Thyroid gland (tissue), 4 donors: ENCODE results near the gene UNC13C. TPM values are rescaled to one million over a fixed set of nuclear protein-coding genes. Genes with fewer than 3 reads are reported as not detected.

Source experiments
- DNase-seq, 2 donors: peaks; one replicate each; pipeline ENCODE4 v3.0.0-alpha.2; 2019
- H3K27ac ChIP-seq, 3 donors: fragments of 200-600 bp; sonication (generic); 1 replicate in 2 of 3; 2 replicates in 1 of 3; pipeline ENCODE4 v1.5.1; 2016 to 2019; ENCODE audit warnings: mild to moderate bottlenecking in 1 of 3, moderate library complexity in 1 of 3
- H3K27me3 ChIP-seq: fragments of 200-600 bp; sonication (generic); one replicate; pipeline ENCODE4 v1.5.1; 2019
- H3K36me3 ChIP-seq, 2 donors: fragments of 200-600 bp; sonication (generic); one replicate each; pipeline ENCODE4 v1.5.1; 2016 to 2019
- H3K4me1 ChIP-seq, 2 donors: fragments of 200-600 bp; sonication (generic); one replicate each; pipeline ENCODE4 v1.5.1; 2017 to 2019
- H3K4me3 ChIP-seq, 3 donors: fragments of 200-600 bp; sonication (generic); replicated peaks in 1 of 3; 1 replicate in 2 of 3; 2 replicates in 1 of 3; pipeline ENCODE4 v1.5.1; 2016; ENCODE audit warnings: mild to moderate bottlenecking in 1 of 3
- H3K9me3 ChIP-seq: fragments of 200-600 bp; sonication (generic); one replicate; pipeline ENCODE4 v1.5.1; 2017
- CTCF ChIP-seq, 6 experiments: fragments of 200-600 bp in 3 of 6; fragments of 450-650 bp in 3 of 6; sonication (generic) in 3 of 6; IDR thresholded peaks; one replicate each; pipeline ENCODE4 v1.5.1; 2016 to 2019; ENCODE audit warnings: antibody characterized with exemption in 6 of 6, mild to moderate bottlenecking in 2 of 6, inconsistent platforms in 1 of 6, moderate library complexity in 1 of 6
- POLR2A ChIP-seq, 2 donors: fragments of 450-650 bp; IDR thresholded peaks; one replicate each; pipeline ENCODE4 v1.6.1; 2017; ENCODE audit warnings: antibody characterized with exemption in 2 of 2, mild to moderate bottlenecking in 2 of 2, moderate library complexity in 1 of 2
- WGBS, 2 donors: methylation state at CpG; one replicate each; pipeline ENCODE4 v1.1.5; 2017; 5-methylcytosine and 5-hydroxymethylcytosine counted together
- intact Hi-C: fragments of 100-400 bp; cut with DNase I; formaldehyde crosslinking; loops from one replicate; pipeline ENCODE4 v1.15.1; 2023
- total RNA-seq, 4 donors: library from RNA; depleted of rRNA; stranded (reverse); fragments of >200 nt; gene quantifications; one replicate each; pipeline ENCODE4 v1.2.3, GENCODE V29; 2016

The UNC13C gene
- total RNA-seq, 4 donors from 2014 or later: 1.1 to 10.6 (median 7.5) TPM

GRCh38 chr15:54256190-54256589 is 277.9 kb downstream of the UNC13C start:
- Histone ChIP-seq H3K27me3 (no peaks in the 10 kb centered on the region), H3K9me3 (no peaks in the 10 kb centered on the region), H3K36me3 (no peaks in the 10 kb centered on the region), H3K27ac (no peak overlapping the region), H3K4me3 (no peak overlapping the region), H3K4me1 (no peaks in the 10 kb centered on the region)
- intact Hi-C loops: no loop called here
- 95 to 98% methylated on average over 6 of the region's 6 CpGs for WGBS, 2 donors
- no peak for DNase-seq
- TF ChIP-seq CTCF (IDR thresholded peaks at IDR 0.05): no peak

DNA sequence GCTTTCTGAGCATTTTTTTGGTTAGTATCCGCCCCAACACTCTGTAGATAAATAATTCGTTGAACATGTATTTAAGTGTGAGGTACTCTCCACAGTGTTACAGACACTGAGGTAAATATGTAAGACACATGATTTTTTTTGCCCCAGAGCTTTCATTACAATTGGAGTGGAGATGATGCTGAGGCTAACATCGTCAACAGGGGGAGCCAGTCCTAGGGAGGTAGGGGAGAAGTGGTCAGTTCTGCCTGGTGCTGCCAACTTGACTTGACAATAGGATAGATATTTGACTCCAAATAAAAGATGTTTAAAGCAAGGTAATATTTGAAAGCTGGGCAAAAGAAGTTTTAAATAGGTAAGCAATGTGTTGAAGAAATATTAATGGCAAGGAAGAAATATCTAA is 295.7 kb downstream of the UNC13C start:
- H3K4me1 ChIP-seq: no peaks in the 10 kb centered on the region
- H3K27ac ChIP-seq: no peak overlapping the region
- H3K36me3 ChIP-seq: no peaks in the 10 kb centered on the region
- DNase-seq: no peak
- H3K9me3 ChIP-seq: no peaks in the 10 kb centered on the region
- no peak for TF ChIP-seq CTCF (IDR thresholded peaks at IDR 0.05)
- no peak for TF ChIP-seq POLR2A (IDR thresholded peaks at IDR 0.05)
- WGBS, 2 donors: 43 to 52% methylated on average over 3 of the region's 3 CpGs
- no peak overlapping the region for H3K4me3 ChIP-seq
- no peaks in the 10 kb centered on the region for H3K27me3 ChIP-seq
- intact Hi-C loops: no loop called here

DNA sequence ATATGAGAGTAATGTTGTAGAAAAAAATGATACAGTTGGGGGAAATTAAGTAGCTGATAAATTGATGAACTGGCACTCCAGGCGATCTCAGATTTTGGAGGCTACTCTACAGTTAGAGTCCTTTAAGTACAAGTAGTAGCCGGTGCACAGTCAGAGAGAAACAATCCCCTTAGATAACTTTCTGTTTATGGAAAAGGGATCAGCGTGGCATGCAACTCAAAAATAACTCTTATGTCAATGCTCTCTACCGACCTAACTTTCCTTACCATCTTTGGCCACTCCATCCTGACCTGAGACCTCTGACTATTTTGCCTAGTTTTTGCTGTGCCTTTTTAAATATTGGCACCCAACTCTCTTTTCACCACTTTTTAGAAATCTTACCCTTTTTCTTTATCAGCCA is 299.6 kb downstream of the UNC13C start:
- no peaks in the 10 kb centered on the region for H3K36me3 ChIP-seq
- WGBS, 2 donors: 78 to 89% methylated on average over 4 of the region's 4 CpGs
- H3K9me3 ChIP-seq: no peaks in the 10 kb centered on the region
- DNase-seq: no peak
- no peak overlapping the region for H3K4me3 ChIP-seq
- no peak for TF ChIP-seq POLR2A (IDR thresholded peaks at IDR 0.05)
- no peak for TF ChIP-seq CTCF (IDR thresholded peaks at IDR 0.05)
- no peaks in the 10 kb centered on the region for H3K27me3 ChIP-seq
- no peaks in the 10 kb centered on the region for H3K4me1 ChIP-seq
- intact Hi-C loops: no loop called here
- H3K27ac ChIP-seq: no peak overlapping the region

GRCh38 chr15:54280726-54281125 is 302.5 kb downstream of the UNC13C start:
- WGBS, 2 donors: 92 to 96% methylated on average over 7 of the region's 7 CpGs
- no peaks in the 10 kb centered on the region for H3K27me3 ChIP-seq

GRCh38 chr15:54282228-54282836 is 304.1 kb downstream of the UNC13C start:
- H3K36me3 ChIP-seq: no peaks in the 10 kb centered on the region
- no peak for DNase-seq
- H3K4me3 ChIP-seq: no peak overlapping the region
- H3K4me1 ChIP-seq: no peaks in the 10 kb centered on the region
- H3K9me3 ChIP-seq: no peaks in the 10 kb centered on the region
- WGBS, 2 donors: 85 to 87% methylated on average over 6 of the region's 6 CpGs
- H3K27ac ChIP-seq: no peak overlapping the region
- no peaks in the 10 kb centered on the region for H3K27me3 ChIP-seq
- TF ChIP-seq POLR2A (IDR thresholded peaks at IDR 0.05) (no peak), CTCF (IDR thresholded peaks at IDR 0.05) (no peak)
- intact Hi-C loops: no loop called here

More at GRCh38 chr15:54280726-54281125, 302.5 kb downstream of the UNC13C start:
- Histone ChIP-seq H3K4me1 (no peaks in the 10 kb centered on the region), H3K4me3 (no peak overlapping the region), H3K36me3 (no peaks in the 10 kb centered on the region), H3K27ac (no peak overlapping the region), H3K9me3 (no peaks in the 10 kb centered on the region)
- intact Hi-C loops: no loop called here
- DNase-seq: no peak
- TF ChIP-seq POLR2A (IDR thresholded peaks at IDR 0.05) (no peak), CTCF (IDR thresholded peaks at IDR 0.05) (no peak)
